ENCODE results near the gene SV2C.

Gene SV2C

DNA sequence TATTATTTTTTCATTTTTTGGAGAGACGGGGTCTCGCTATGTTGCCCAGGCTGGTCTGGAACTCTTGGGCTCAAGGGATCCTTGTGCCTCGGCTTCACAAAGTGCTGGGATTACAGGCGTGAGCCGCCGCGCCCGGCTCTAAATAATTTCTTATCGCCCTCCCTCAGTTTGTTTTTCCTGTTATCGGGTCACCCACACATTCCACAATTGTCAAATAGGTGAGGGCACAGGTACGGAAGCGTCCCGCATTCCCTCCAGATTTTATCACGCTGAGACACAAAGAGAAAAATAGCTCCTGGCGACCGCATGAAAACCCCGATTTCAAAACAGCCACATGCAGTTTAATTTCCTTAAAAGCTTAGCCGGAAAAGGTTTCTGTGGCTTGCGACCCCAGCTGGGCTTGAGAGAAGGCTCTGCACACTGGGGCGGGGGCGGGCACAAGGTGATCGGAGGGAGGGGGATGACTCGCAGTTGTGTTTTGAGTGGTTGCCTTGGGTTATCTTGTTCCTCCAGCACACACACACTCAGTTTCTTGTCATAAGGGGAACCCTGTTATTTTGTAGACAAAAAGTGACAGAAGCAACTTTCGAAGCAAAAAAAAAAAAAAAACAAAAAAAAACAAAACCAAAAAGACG lies 319.2 kb downstream of the SV2C start:
- Histone ChIP-seq H3K27me3 (ENCODE audit: low read depth, low read length) (0 out of 2 replicates have a peak, but pooled peaks cover 5% of the 10 kb centered on the region), H4K20me1 (ENCODE audit: insufficient read depth, low read length) (no peaks in the 10 kb centered on the region), H3K4me2 (ENCODE audit: low read length) (peak overlapping the region; percentile 91), H3K9ac (ENCODE audit: low read length) (peak overlapping the region; percentile 66), H3K9me3 (ENCODE audit: insufficient read depth, low read length) (no peaks in the 10 kb centered on the region), H3K4me1 (ENCODE audit: low read length) (peaks cover 15% of the 10 kb centered on the region), H3K36me3 (replicated peaks; ENCODE audit: low read depth, low read length) (no peaks in the 10 kb centered on the region), H3K79me2 (ENCODE audit: low read length) (no peaks in the 10 kb centered on the region), H3K27ac (ENCODE audit: low read length) (peak overlapping the region; percentile 68), H2AFZ (ENCODE audit: low read depth, low read length) (0 out of 2 replicates have a peak overlapping the region, but pooled peaks have one; percentile 57), H3K4me3 (ENCODE audit: low read length) (peak overlapping the region; percentile 80)
- TF ChIP-seq CTCF (IDR thresholded peaks at IDR 0.05; ENCODE audit: low read depth, low read length) (no peak), EZH2phosphoT487 (IDR thresholded peaks at IDR 0.05; ENCODE audit: low read depth) (no peak)

DNA sequence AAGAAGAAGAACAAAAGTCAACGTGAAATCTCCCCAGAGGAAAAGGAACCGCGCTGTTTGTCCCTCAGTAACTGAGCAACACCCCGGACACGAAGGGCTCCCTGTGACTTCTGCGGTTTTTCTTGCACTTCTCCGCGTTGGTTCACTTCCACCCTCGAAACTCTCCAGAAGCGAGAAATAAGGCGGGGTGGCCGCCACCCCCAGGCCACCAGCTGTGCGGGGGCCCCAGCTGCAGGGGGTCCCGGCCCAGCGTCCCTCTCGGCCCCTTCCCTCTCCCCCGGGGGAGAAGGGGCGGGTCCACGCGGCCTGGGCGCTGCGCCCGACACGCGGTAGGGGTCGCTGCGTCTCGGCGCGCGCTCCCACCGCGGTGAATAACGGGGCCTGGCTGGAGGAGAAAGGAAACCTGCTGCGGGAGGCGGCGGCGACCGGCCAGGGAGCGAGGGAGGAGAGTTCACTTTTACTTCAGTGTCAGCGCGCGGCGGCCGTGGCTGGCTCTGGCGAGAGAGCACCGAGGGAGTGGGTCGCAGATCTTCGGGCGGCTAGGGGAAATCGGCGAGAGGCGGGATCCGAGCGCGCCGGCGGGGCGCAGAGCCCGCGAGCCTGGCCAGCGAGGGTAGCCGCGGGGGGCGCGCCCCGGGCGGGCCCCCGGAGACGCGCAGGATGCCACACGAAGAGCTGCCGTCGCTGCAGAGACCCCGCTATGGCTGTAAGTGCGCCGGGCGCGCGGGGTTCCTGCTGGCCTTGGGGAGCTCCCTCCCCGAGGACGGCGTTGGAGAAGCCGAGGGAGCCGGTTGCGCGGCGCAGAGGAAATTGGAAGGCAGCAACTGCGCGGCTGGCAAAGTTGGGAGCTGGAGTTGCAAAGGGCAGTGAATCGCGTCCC lies 319.9 kb downstream of the SV2C start, which contains the start of gene IQGAP2:
IQGAP2 (plus strand) TSS at position 400 of the 880 bp plus-strand sequence; CDS start at position 661, 261 bp downstream.
- peak within 1 kb of the TSS; percentile 66 for H3K9ac ChIP-seq (ENCODE audit: low read length)
- 0 out of 2 replicates have a peak, but pooled peaks cover 5% of the 10 kb centered on the region for H3K27me3 ChIP-seq (ENCODE audit: low read depth, low read length)
- peaks cover 15% of the 10 kb centered on the region for H3K4me1 ChIP-seq (ENCODE audit: low read length)
- no peaks in the 10 kb centered on the region for H3K36me3 ChIP-seq (replicated peaks; ENCODE audit: low read depth, low read length)
- no peaks in the 10 kb centered on the region for H3K9me3 ChIP-seq (ENCODE audit: insufficient read depth, low read length)
- no peaks in the 10 kb centered on the region for H4K20me1 ChIP-seq (ENCODE audit: insufficient read depth, low read length)
- no peak for TF ChIP-seq EZH2phosphoT487 (IDR thresholded peaks at IDR 0.05; ENCODE audit: low read depth)
- peak; percentile 62 for TF ChIP-seq CTCF (IDR thresholded peaks at IDR 0.05; ENCODE audit: low read depth, low read length)
- peak within 1 kb of the TSS; percentile 91 for H3K4me2 ChIP-seq (ENCODE audit: low read length)
- peak within 1 kb of the TSS; percentile 80 for H3K4me3 ChIP-seq (ENCODE audit: low read length)
- peak within 1 kb of the TSS; percentile 57; the same call in 1 of the 2 replicates for H2AFZ ChIP-seq (ENCODE audit: low read depth, low read length)
- peak within 1 kb of the TSS; percentile 68 for H3K27ac ChIP-seq (ENCODE audit: low read length)
- H3K79me2 ChIP-seq (ENCODE audit: low read length) = no peaks in the 10 kb centered on the region
